HG03565 (cell line): Measurements from ENCODE around the gene PPP4R2.
"Not testable (repeated sequence)": the region's sequence is repeated elsewhere in the genome, so short reads cannot be mapped to it uniquely, and the experiment has no call there.

ENCODE experiments used
- ATAC-seq: cut with Tn5 transposase; IDR thresholded peaks from one replicate; pipeline ENCODE4 v1.9.1; 2021; ENCODE audit warnings: mild to moderate bottlenecking, moderate library complexity; ENCODE audit not compliant: unreplicated experiment

PPP4R2 gene

GRCh38 chr3:73021301-73021835, 24.8 kb downstream of the PPP4R2 start:
- ATAC-seq: no peak

GRCh38 chr3:73024836-73025235, 28.2 kb downstream of the PPP4R2 start:
- no peak for ATAC-seq

GRCh38 chr3:73026111-73026759, 29.6 kb downstream of the PPP4R2 start:
- no peak for ATAC-seq

GRCh38 chr3:73026760-73027113, 30.1 kb downstream of the PPP4R2 start:
- ATAC-seq: no peak

GRCh38 chr3:73028803-73029202, 32.2 kb downstream of the PPP4R2 start:
- ATAC-seq: no peak

- ATAC-seq: no peak
Measured at GRCh38 chr3:73029321-73029796, 32.7 kb downstream of the PPP4R2 start.

- no peak for ATAC-seq
Measured at GRCh38 chr3:73030073-73030597, 33.5 kb downstream of the PPP4R2 start.

- no peak for ATAC-seq
Measured at GRCh38 chr3:73031573-73032103, 35.0 kb downstream of the PPP4R2 start.

- ATAC-seq: no peak
Measured at GRCh38 chr3:73036694-73037591, 40.3 kb downstream of the PPP4R2 start.

- no peak for ATAC-seq
Measured at GRCh38 chr3:73041537-73041936, 44.9 kb downstream of the PPP4R2 start.

GRCh38 chr3:73043414-73043813, 46.8 kb downstream of the PPP4R2 start:
- ATAC-seq: no peak

GRCh38 chr3:73045391-73045790, 48.8 kb downstream of the PPP4R2 start:
- no peak for ATAC-seq

GRCh38 chr3:73046195-73046594, 49.6 kb downstream of the PPP4R2 start:
- ATAC-seq: no peak

- no peak for ATAC-seq
Measured at GRCh38 chr3:73049319-73049718, 52.7 kb downstream of the PPP4R2 start.

- ATAC-seq: no peak
Measured at GRCh38 chr3:73052857-73053256, 56.2 kb downstream of the PPP4R2 start.

- no peak for ATAC-seq
Measured at GRCh38 chr3:73055583-73055982, 59.0 kb downstream of the PPP4R2 start.

- ATAC-seq: no peak
Measured at GRCh38 chr3:73056014-73056844, 59.6 kb downstream of the PPP4R2 start.

GRCh38 chr3:73056845-73057150, 60.2 kb downstream of the PPP4R2 start:
- ATAC-seq: no peak

- ATAC-seq: no peak
Measured at GRCh38 chr3:73060302-73060723, 63.7 kb downstream of the PPP4R2 start.

GRCh38 chr3:73061416-73061815, 64.8 kb downstream of the PPP4R2 start, which contains the start of gene EBLN2:
EBLN2 (plus strand) TSS chr3:73061659; CDS start chr3:73062082, 423 bp downstream.
- ATAC-seq: no peak

GRCh38 chr3:73066243-73066642, 69.6 kb downstream of the PPP4R2 start:
- ATAC-seq: not testable (repeated sequence)
